Vagina (tissue), 2 donors: ENCODE results near the gene TTC3.
"Not testable (repeated sequence)": the region's sequence is repeated elsewhere in the genome, so short reads cannot be mapped to it uniquely, and the experiment has no call there.

ENCODE experiments used
- POLR2A ChIP-seq, 2 donors: fragments of 450-650 bp; IDR thresholded peaks; one replicate each; pipeline ENCODE4 v1.6.1; 2017; ENCODE audit warnings: antibody characterized with exemption in 2 of 2, mild to moderate bottlenecking in 2 of 2, moderate library complexity in 2 of 2
- POLR2AphosphoS5 ChIP-seq, 2 donors: sonication (generic); formaldehyde crosslinking; IDR thresholded peaks; one replicate each; pipeline ENCODE4 v1.9.0; 2017; ENCODE audit warnings: antibody characterized with exemption in 2 of 2, mild to moderate bottlenecking in 2 of 2, low read depth in 1 of 2; ENCODE audit not compliant: insufficient read depth in 1 of 2
- TF ChIP-seq, protein P1 (sequence below), 3 experiments: fragments of 450-650 bp in 2 of 3; fragments of 200-600 bp in 1 of 3; sonication (generic) in 1 of 3; IDR thresholded peaks; one replicate each; pipeline ENCODE4 v1.5.1; 2017 to 2019; ENCODE audit warnings: antibody characterized with exemption in 3 of 3, mild to moderate bottlenecking in 2 of 3, moderate library complexity in 2 of 3

DNA sequence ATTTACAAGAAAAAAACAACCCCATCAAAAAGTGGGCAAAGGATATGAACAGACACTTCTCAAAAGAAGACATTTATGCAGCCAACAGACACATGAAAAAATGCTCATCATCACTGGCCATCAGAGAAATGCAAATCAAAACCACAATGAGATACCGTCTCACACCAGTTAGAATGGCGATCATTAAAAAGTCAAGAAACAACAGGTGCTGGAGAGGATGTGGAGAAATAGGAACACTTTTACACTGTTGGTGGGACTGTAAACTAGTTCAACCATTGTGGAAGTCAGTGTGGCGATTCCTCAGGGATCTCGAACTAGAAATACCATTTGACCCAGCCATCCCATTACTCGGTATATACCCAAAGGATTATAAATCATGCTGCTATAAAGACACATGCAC, 70.3 kb downstream of the TTC3 start:
- not testable (repeated sequence) for TF ChIP-seq POLR2AphosphoS5 (IDR thresholded peaks at IDR 0.05; ENCODE audit: insufficient read depth in 1 of 2, low read depth in 1 of 2); POLR2A (IDR thresholded peaks at IDR 0.05)
- TF ChIP-seq, protein P1, sequence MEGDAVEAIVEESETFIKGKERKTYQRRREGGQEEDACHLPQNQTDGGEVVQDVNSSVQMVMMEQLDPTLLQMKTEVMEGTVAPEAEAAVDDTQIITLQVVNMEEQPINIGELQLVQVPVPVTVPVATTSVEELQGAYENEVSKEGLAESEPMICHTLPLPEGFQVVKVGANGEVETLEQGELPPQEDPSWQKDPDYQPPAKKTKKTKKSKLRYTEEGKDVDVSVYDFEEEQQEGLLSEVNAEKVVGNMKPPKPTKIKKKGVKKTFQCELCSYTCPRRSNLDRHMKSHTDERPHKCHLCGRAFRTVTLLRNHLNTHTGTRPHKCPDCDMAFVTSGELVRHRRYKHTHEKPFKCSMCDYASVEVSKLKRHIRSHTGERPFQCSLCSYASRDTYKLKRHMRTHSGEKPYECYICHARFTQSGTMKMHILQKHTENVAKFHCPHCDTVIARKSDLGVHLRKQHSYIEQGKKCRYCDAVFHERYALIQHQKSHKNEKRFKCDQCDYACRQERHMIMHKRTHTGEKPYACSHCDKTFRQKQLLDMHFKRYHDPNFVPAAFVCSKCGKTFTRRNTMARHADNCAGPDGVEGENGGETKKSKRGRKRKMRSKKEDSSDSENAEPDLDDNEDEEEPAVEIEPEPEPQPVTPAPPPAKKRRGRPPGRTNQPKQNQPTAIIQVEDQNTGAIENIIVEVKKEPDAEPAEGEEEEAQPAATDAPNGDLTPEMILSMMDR (IDR thresholded peaks at IDR 0.05): not testable (repeated sequence)
